ENCODE measurements around the gene SNRNP48.

DNA sequence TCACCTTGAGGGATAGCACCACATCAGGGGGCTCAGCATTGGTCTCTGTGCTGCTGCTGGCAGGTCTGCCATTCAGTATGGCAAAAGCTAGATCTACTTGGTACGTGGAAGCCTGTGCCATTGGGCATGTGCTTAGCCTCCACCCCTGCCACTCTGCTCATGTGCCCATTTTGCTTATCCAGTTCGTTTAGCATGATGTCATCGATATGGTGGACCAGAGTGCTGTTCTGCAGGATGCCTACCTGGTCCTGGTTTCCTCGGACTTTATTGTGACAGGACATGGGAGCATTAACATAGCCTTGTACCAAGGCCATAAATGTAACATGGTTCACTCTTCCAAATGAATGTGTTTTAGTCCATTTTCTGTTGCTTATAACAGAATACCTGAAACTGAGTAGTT lies 68.5 kb downstream of the SNRNP48 start:
- TF ChIP-seq POLR2A (IDR thresholded peaks at IDR 0.05; ENCODE audit: low read length) (no peak), GATA1 (IDR thresholded peaks at IDR 0.05; ENCODE audit: low read depth, low read length) (no peak)
